Panc1 (cell line): ENCODE data around the gene APRT. TPM values are rescaled to one million over a fixed set of nuclear protein-coding genes. Genes with fewer than 3 reads are reported as not detected.

Experiments
- ATAC-seq: fragments of 200-7000 bp; cut with Tn5 transposase; 2 replicates; pipeline ENCODE4 v1.9.1; 2020; ENCODE audit warnings: mild to moderate bottlenecking, moderate library complexity
- BruUV-seq: library from RNA; stranded (reverse); fragments of 400-500 nt; replicated peaks from 2 replicates; lab custom pipeline; 2021; lab: Mats Ljungman, UMichigan
- CTCF ChIA-PET: fragments of 300-600 bp; sonication (Branson Sonifier 250); formaldehyde crosslinking; loops from one replicate; lab custom pipeline; 2022; ENCODE audit warnings: antibody characterized with exemption; lab: Charles Lee
- POLR2A ChIA-PET: fragments of 300-600 bp; sonication (Branson Sonifier 250); formaldehyde crosslinking; loops from one replicate; lab custom pipeline; 2022; ENCODE audit warnings: antibody characterized with exemption; lab: Charles Lee
- DNase-seq: peaks from one replicate; pipeline ENCODE4 v3.0.0-alpha.2; 2010; ENCODE audit warnings: low read depth, low spot score
- H3K27ac ChIP-seq: 2 replicates; pipeline ENCODE4 v1.5.1; 2011; ENCODE audit warnings: mild to moderate bottlenecking, low read length, inconsistent platforms
- H3K27me3 ChIP-seq: fragments of 200-500 bp; sonication (Bioruptor generic); 2 replicates; pipeline ENCODE4 v1.6.0; 2014; ENCODE audit warnings: low read length, inconsistent platforms; ENCODE audit not compliant: control insufficient read depth, insufficient read depth
- H3K36me3 ChIP-seq: fragments of 200-500 bp; sonication (Bioruptor generic); 2 replicates; pipeline ENCODE4 v1.5.1; 2014; ENCODE audit warnings: inconsistent platforms, mild to moderate bottlenecking, low read length, moderate library complexity; ENCODE audit not compliant: control insufficient read depth, insufficient read depth
- H3K4me1 ChIP-seq: 2 replicates; pipeline ENCODE4 v1.5.1; 2011; ENCODE audit warnings: inconsistent platforms, mild to moderate bottlenecking, low read length, moderate library complexity; ENCODE audit not compliant: control insufficient read depth, insufficient read depth
- H3K4me3 ChIP-seq, 2 experiments: 2 replicates each; pipeline ENCODE4 v1.5.1; 2011 to 2012; ENCODE audit warnings: low read depth in 2 of 2, low read length in 2 of 2, mild to moderate bottlenecking in 2 of 2, inconsistent platforms in 1 of 2, moderate library complexity in 1 of 2
- H3K9me3 ChIP-seq: fragments of 200-500 bp; sonication (Bioruptor generic); 2 replicates; pipeline ENCODE4 v1.5.1; 2014; ENCODE audit warnings: low read depth, mild to moderate bottlenecking, inconsistent platforms, low read length, moderate library complexity; ENCODE audit not compliant: control insufficient read depth, insufficient read depth
- POLR2AphosphoS5 ChIP-seq: IDR thresholded peaks from 2 replicates; pipeline ENCODE4 v1.6.1; 2012; ENCODE audit warnings: mild to moderate bottlenecking, low read depth, low read length, moderate library complexity
- SIN3A ChIP-seq: IDR thresholded peaks from 2 replicates; pipeline ENCODE4 v1.6.1; 2012; ENCODE audit warnings: low read depth, mild to moderate bottlenecking, low read length, moderate library complexity, borderline replicate concordance; ENCODE audit not compliant: insufficient read depth
- TCF7L2 ChIP-seq: IDR thresholded peaks from 2 replicates; pipeline ENCODE4 v1.6.1; 2011; ENCODE audit warnings: mild to moderate bottlenecking, low read depth, low read length, inconsistent platforms
- in situ Hi-C: cut with HindIII; loops from 2 replicates; pipeline ENCODE4 v1.10.0; 2016; ENCODE audit warnings: low sequenced_read_pairs, low pct_unique_long_range_greater_than_20kb
- intact Hi-C: fragments of 100-400 bp; cut with micrococcal nuclease; formaldehyde crosslinking; loops from one replicate; pipeline ENCODE4 v1.10.0; 2022; ENCODE audit not compliant: unreplicated experiment
- total RNA-seq: library from RNA; stranded (reverse); gene quantifications from one replicate; pipeline ENCODE4 v1.2.1, GENCODE V29; 2021; ENCODE audit not compliant: unreplicated experiment
- TF ChIP-seq, protein P1 (sequence below): fragments of 450-650 bp; IDR thresholded peaks from 2 replicates; pipeline ENCODE4 v1.5.1; 2017; ENCODE audit warnings: mild to moderate bottlenecking
- TF ChIP-seq, protein P2 (sequence below), 2 experiments: IDR thresholded peaks; 2 replicates each; pipeline ENCODE4 v1.6.1; 2011 to 2012; ENCODE audit warnings: low read depth in 2 of 2, control low read depth in 1 of 2, low read length in 1 of 2, mild to moderate bottlenecking in 1 of 2, moderate library complexity in 1 of 2; ENCODE audit not compliant: insufficient read depth in 1 of 2

The APRT gene
- total RNA-seq, 1 experiment from 2014 or later = 231 TPM

DNA sequence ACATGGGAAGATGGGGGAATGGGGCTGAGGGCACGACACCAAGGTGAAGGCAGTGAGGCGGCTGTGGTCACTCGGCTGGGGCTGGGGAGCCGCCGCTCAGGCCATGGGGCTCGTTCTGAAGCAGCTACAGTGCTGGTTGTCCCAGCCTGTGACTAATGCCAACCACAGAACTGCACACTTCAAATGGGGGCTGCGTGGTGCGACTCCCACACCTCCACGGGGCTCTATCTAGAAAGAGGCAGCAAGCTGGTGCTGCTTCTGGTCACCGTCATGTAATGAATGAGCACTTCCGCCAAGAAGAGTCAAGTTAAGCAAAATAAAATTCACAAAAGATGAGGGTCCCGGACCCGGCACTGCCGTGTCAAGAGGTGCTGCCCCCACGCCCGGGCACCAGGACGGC, 25.1 kb upstream of the APRT start:
- in situ Hi-C loops = no loop called here
- POLR2A ChIA-PET = no interaction called here
- no peak for ATAC-seq
- Histone ChIP-seq H3K9me3 (no peaks in the 10 kb centered on the region), H3K4me1 (no peaks in the 10 kb centered on the region), H3K4me3 (no peak overlapping the region), H3K27ac (no peak overlapping the region), H3K27me3 (no peaks in the 10 kb centered on the region), H3K36me3 (peaks cover 2% of the 10 kb centered on the region; the same call in 1 of the 2 replicates)
- BruUV-seq = no TSS peak
- intact Hi-C loops = no loop called here
- no peak for DNase-seq
- CTCF ChIA-PET = no interaction called here
- TF ChIP-seq, protein P1, sequence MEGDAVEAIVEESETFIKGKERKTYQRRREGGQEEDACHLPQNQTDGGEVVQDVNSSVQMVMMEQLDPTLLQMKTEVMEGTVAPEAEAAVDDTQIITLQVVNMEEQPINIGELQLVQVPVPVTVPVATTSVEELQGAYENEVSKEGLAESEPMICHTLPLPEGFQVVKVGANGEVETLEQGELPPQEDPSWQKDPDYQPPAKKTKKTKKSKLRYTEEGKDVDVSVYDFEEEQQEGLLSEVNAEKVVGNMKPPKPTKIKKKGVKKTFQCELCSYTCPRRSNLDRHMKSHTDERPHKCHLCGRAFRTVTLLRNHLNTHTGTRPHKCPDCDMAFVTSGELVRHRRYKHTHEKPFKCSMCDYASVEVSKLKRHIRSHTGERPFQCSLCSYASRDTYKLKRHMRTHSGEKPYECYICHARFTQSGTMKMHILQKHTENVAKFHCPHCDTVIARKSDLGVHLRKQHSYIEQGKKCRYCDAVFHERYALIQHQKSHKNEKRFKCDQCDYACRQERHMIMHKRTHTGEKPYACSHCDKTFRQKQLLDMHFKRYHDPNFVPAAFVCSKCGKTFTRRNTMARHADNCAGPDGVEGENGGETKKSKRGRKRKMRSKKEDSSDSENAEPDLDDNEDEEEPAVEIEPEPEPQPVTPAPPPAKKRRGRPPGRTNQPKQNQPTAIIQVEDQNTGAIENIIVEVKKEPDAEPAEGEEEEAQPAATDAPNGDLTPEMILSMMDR = no peak
- no peak for TF ChIP-seq SIN3A
- no peak for TF ChIP-seq TCF7L2
- no peak for TF ChIP-seq POLR2AphosphoS5
- TF ChIP-seq, protein P2, sequence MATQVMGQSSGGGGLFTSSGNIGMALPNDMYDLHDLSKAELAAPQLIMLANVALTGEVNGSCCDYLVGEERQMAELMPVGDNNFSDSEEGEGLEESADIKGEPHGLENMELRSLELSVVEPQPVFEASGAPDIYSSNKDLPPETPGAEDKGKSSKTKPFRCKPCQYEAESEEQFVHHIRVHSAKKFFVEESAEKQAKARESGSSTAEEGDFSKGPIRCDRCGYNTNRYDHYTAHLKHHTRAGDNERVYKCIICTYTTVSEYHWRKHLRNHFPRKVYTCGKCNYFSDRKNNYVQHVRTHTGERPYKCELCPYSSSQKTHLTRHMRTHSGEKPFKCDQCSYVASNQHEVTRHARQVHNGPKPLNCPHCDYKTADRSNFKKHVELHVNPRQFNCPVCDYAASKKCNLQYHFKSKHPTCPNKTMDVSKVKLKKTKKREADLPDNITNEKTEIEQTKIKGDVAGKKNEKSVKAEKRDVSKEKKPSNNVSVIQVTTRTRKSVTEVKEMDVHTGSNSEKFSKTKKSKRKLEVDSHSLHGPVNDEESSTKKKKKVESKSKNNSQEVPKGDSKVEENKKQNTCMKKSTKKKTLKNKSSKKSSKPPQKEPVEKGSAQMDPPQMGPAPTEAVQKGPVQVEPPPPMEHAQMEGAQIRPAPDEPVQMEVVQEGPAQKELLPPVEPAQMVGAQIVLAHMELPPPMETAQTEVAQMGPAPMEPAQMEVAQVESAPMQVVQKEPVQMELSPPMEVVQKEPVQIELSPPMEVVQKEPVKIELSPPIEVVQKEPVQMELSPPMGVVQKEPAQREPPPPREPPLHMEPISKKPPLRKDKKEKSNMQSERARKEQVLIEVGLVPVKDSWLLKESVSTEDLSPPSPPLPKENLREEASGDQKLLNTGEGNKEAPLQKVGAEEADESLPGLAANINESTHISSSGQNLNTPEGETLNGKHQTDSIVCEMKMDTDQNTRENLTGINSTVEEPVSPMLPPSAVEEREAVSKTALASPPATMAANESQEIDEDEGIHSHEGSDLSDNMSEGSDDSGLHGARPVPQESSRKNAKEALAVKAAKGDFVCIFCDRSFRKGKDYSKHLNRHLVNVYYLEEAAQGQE (IDR thresholded peaks at IDR 0.05; ENCODE audit: insufficient read depth in 1 of 2, low read depth in 2 of 2, low read length in 1 of 2) = no peak

DNA sequence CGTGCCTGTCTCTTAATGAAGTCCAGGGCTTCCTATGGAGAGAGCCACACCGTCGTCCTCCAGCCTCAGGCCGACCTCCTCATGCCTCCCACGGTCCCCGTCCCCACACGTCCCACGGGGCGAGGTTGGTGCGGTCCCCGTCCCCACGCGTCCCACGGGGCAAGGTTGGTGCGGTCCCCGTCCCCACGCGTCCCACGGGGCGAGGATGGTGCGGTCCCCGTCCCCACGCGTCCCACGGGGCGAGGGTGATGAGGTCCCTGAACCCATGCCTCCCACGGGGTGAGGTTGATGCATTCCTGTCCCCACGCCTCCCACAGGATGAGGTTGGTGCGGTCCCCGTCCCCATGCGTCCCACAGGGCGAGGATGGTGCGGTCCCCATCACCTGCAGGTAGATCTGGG, 24.1 kb upstream of the APRT start:
- no peak for DNase-seq
- intact Hi-C loops (no loop called here), in situ Hi-C loops (no loop called here)
- Histone ChIP-seq H3K36me3 (peaks cover 2% of the 10 kb centered on the region; the same call in 1 of the 2 replicates), H3K4me1 (no peaks in the 10 kb centered on the region), H3K4me3 (no peak overlapping the region), H3K9me3 (no peaks in the 10 kb centered on the region), H3K27me3 (no peaks in the 10 kb centered on the region), H3K27ac (no peak overlapping the region)
- no TSS peak for BruUV-seq
- ATAC-seq = no peak
- TF ChIP-seq TCF7L2 = no peak
- TF ChIP-seq, protein P1 = no peak
- TF ChIP-seq SIN3A = no peak
- TF ChIP-seq POLR2AphosphoS5 = no peak
- TF ChIP-seq, protein P2 (IDR thresholded peaks at IDR 0.05; ENCODE audit: insufficient read depth in 1 of 2, low read depth in 2 of 2, low read length in 1 of 2) = no peak
- ChIA-PET POLR2A (no interaction called here), CTCF (no interaction called here)
